Stomach (tissue), 9 donors: ENCODE data around the gene PLCXD1. TPM values are rescaled to one million over a fixed set of nuclear protein-coding genes. Genes with fewer than 3 reads are reported as not detected.
"Not testable (repeated sequence)": the region's sequence is repeated elsewhere in the genome, so short reads cannot be mapped to it uniquely, and the experiment has no call there.

Experiments used
- DNase-seq, 2 donors: peaks; one replicate each; pipeline versions ENCODE4 v3.0.0 to v3.0.0-alpha.2; 2013 to 2019
- H3K27ac ChIP-seq, 5 donors: fragments of 200-600 bp in 4 of 5; sonication (generic) in 4 of 5; one replicate each; pipeline ENCODE4 v1.5.1; 2013 to 2019; ENCODE audit warnings: mild to moderate bottlenecking in 1 of 5, moderate library complexity in 1 of 5
- H3K27me3 ChIP-seq, 3 donors: fragments of 200-600 bp; sonication (generic); one replicate each; pipeline ENCODE4 v1.5.1; 2017 to 2019; ENCODE audit warnings: mixed run types in 1 of 3
- H3K36me3 ChIP-seq, 4 donors: fragments of 200-600 bp; sonication (generic); 1 replicate in 3 of 4; 2 replicates in 1 of 4; pipeline ENCODE4 v1.5.1; 2016 to 2019
- H3K4me1 ChIP-seq, 4 donors: fragments of 200-600 bp; sonication (generic); one replicate each; pipeline ENCODE4 v1.5.1; 2016 to 2019
- H3K4me3 ChIP-seq, 4 donors: fragments of 200-600 bp; sonication (generic) in 3 of 4; one replicate each; pipeline ENCODE4 v1.5.1; 2016 to 2019; ENCODE audit warnings: mild to moderate bottlenecking in 1 of 4
- H3K9me3 ChIP-seq, 4 donors: fragments of 200-600 bp; sonication (generic); one replicate each; pipeline ENCODE4 v1.5.1; 2016 to 2019
- EP300 ChIP-seq: sonication (generic); formaldehyde crosslinking; IDR thresholded peaks from one replicate; pipeline ENCODE4 v1.6.1; 2017; ENCODE audit warnings: antibody characterized with exemption
- POLR2A ChIP-seq, 4 donors: fragments of 450-650 bp; IDR thresholded peaks; one replicate each; pipeline ENCODE4 v1.6.1; 2016; ENCODE audit warnings: antibody characterized with exemption in 4 of 4, control low read depth in 2 of 4, mild to moderate bottlenecking in 1 of 4, moderate library complexity in 1 of 4
- POLR2AphosphoS5 ChIP-seq, 3 donors: sonication (generic); formaldehyde crosslinking; IDR thresholded peaks; one replicate each; pipeline ENCODE4 v1.6.1; 2016; ENCODE audit warnings: antibody characterized with exemption in 3 of 3
- WGBS, 5 donors: extraction: QIAGEN DNeasy Blood & Tissue Kit in 3 of 5; methylation state at CpG; one replicate each; pipeline versions ENCODE4 v1.1.5 to v1.1.7; 2013 to 2018; 5-methylcytosine and 5-hydroxymethylcytosine counted together
- intact Hi-C: fragments of 100-400 bp; cut with DNase I; formaldehyde crosslinking; loops from one replicate; pipeline ENCODE4 v1.15.1; 2023; ENCODE audit warnings: low total_unique reads
- polyA plus RNA-seq, 3 donors: library from polyadenylated mRNA; stranded (reverse); fragments of 200-250 nt; gene quantifications; one replicate each; pipeline ENCODE4 v1.2.3, GENCODE V29; 2013
- total RNA-seq, 5 donors: library from RNA; depleted of rRNA; stranded (reverse); fragments of >200 nt; gene quantifications; one replicate each; pipeline versions ENCODE4 v1.1.0 to v1.2.3, GENCODE V29; 2014 to 2016
- TF ChIP-seq, protein P1 (sequence below), 7 experiments: fragments of 450-650 bp in 4 of 7; fragments of 200-600 bp in 3 of 7; sonication (generic) in 3 of 7; IDR thresholded peaks; one replicate each; pipeline ENCODE4 v1.5.1; 2016 to 2019; ENCODE audit warnings: antibody characterized with exemption in 7 of 7, control low read depth in 2 of 7, mild to moderate bottlenecking in 1 of 7
- donor health status: healthy with polysubstance abuse.
- donor health status: Bipolar disorder and iron deficiency.
- donor health status: healthy.

Gene PLCXD1
- total and polyA plus RNA-seq, 8 donors, result 8.4 to 114 (median 23.4) TPM

DNA sequence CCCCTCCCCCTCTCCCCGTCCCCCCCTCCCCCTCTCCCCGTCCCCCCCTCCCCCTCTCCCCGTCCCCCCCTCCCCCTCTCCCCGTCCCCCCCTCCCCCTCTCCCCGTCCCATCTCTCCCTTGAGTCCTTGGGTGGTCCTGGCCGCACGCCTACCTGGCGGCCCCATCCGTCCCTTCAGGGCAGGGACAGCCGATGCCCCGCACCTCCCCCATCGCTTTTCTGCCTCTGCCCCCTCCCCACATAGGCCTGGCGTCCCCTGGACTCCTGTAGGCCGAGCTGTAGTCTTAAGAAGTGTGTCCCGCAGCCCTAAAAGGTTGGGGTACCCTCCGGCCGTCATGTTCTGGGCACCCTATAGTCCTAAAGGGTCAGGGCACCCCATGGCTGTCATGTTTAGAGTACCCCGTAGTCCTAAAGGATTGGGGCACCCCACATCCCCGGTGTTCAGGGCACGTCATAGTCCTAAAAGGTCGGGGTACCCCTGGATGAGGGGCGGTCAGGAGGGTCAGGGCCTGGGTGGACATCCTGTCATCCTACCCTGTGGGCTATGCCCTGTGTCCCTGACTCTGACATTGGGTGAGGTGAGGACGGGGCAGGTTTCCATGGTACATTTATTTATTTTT is 48.2 kb downstream of the PLCXD1 start:
- no peak for TF ChIP-seq EP300
- no peak for TF ChIP-seq POLR2A (IDR thresholded peaks at IDR 0.05)
- no peak for TF ChIP-seq POLR2AphosphoS5 (IDR thresholded peaks at IDR 0.05)
- TF ChIP-seq, protein P1, sequence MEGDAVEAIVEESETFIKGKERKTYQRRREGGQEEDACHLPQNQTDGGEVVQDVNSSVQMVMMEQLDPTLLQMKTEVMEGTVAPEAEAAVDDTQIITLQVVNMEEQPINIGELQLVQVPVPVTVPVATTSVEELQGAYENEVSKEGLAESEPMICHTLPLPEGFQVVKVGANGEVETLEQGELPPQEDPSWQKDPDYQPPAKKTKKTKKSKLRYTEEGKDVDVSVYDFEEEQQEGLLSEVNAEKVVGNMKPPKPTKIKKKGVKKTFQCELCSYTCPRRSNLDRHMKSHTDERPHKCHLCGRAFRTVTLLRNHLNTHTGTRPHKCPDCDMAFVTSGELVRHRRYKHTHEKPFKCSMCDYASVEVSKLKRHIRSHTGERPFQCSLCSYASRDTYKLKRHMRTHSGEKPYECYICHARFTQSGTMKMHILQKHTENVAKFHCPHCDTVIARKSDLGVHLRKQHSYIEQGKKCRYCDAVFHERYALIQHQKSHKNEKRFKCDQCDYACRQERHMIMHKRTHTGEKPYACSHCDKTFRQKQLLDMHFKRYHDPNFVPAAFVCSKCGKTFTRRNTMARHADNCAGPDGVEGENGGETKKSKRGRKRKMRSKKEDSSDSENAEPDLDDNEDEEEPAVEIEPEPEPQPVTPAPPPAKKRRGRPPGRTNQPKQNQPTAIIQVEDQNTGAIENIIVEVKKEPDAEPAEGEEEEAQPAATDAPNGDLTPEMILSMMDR (IDR thresholded peaks at IDR 0.05), result no peak
- WGBS, 5 donors, result 86 to 94% (median 90%) methylated on average over 11 to 15 of the region's 23 CpGs
- H3K27me3 ChIP-seq, result peaks cover 0 to 56% (median 13%) of the 10 kb centered on the region in 3 donors
- intact Hi-C loops, result no loop called here
- H3K27ac ChIP-seq, result no peak overlapping the region
- peaks cover 0 to 17% (median 16%) of the 10 kb centered on the region in 4 donors for H3K36me3 ChIP-seq
- H3K9me3 ChIP-seq, result no peaks in the 10 kb centered on the region
- no peak for DNase-seq
- peaks cover 9 to 22% (median 13%) of the 10 kb centered on the region in 4 donors for H3K4me1 ChIP-seq
- no peak overlapping the region for H3K4me3 ChIP-seq

GRCh38 chrX:330141-330725 is 49.1 kb downstream of the PLCXD1 start:
- H3K9me3 ChIP-seq, DNase-seq, H3K27ac ChIP-seq, H3K4me3 ChIP-seq, intact Hi-C loops: not testable (repeated sequence)
- peaks cover 0 to 25% (median 18%) of the 10 kb centered on the region in 4 donors for H3K36me3 ChIP-seq
- peaks cover 0 to 47% (median 13%) of the 10 kb centered on the region in 3 donors for H3K27me3 ChIP-seq
- peaks cover 9 to 22% (median 13%) of the 10 kb centered on the region in 4 donors for H3K4me1 ChIP-seq
- 70 to 82% (median 73%) methylated on average over 25 to 29 of the region's 29 CpGs for WGBS, 5 donors

DNA sequence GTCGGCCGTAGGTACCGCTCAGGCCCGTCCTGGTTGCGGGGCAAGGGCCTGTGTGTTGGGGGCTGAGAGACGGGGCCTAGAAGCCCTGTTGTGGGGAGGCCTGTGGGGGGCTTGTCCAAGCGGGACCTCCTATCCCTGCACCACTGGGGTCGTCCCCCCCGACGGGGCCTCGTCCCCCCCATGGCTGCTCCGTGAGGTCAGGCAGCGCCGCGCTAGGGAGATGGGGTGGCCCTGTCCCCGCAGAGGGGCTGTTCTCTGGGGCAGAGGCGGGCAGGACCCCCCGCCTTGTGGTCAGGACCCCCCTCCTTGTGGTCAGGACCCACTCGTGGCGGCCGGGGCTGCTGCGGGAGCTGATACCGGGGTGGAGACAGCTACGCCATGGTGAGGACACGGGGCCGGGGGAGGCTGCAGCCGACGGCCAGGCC is 49.6 kb downstream of the PLCXD1 start:
- peaks cover 0 to 44% (median 13%) of the 10 kb centered on the region in 3 donors for H3K27me3 ChIP-seq
- H3K36me3 ChIP-seq, result peaks cover 0 to 30% (median 21%) of the 10 kb centered on the region in 4 donors
- no peak for DNase-seq
- peaks cover 9 to 19% (median 13%) of the 10 kb centered on the region in 4 donors for H3K4me1 ChIP-seq
- no peak for TF ChIP-seq POLR2A (IDR thresholded peaks at IDR 0.05)
- no peak for TF ChIP-seq POLR2AphosphoS5 (IDR thresholded peaks at IDR 0.05)
- no peak overlapping the region for H3K27ac ChIP-seq
- WGBS, 5 donors, result 20 to 74% (median 25%) methylated on average over 7 to 28 of the region's 28 CpGs; no CpG with 5 or more reads in 1 of the 5 donors
- intact Hi-C loops, result no loop called here
- H3K4me3 ChIP-seq, result peak overlapping the region; percentile 18 to 27 (median 26)
- no peaks in the 10 kb centered on the region for H3K9me3 ChIP-seq

GRCh38 chrX:331151-331824 is 50.1 kb downstream of the PLCXD1 start:
- Histone ChIP-seq H3K27ac (no peak overlapping the region), H3K4me1 (peaks cover 9 to 15% (median 13%) of the 10 kb centered on the region in 4 donors), H3K4me3 (peak overlapping the region; percentile 18 to 27 (median 26)), H3K36me3 (peaks cover 0 to 36% (median 26%) of the 10 kb centered on the region in 4 donors), H3K9me3 (no peaks in the 10 kb centered on the region), H3K27me3 (peaks cover 0 to 42% (median 13%) of the 10 kb centered on the region in 3 donors)
- no peak for TF ChIP-seq EP300
- no peak for TF ChIP-seq POLR2A (IDR thresholded peaks at IDR 0.05)
- TF ChIP-seq POLR2AphosphoS5 (IDR thresholded peaks at IDR 0.05), result no peak
- TF ChIP-seq, protein P1 (IDR thresholded peaks at IDR 0.05), result no peak
- intact Hi-C loops, result no loop called here
- peak in 1 of 2 donors; percentile 40 for DNase-seq
- WGBS, 5 donors, result 2 to 38% (median 8%) methylated on average over 9 to 51 of the region's 51 CpGs

DNA sequence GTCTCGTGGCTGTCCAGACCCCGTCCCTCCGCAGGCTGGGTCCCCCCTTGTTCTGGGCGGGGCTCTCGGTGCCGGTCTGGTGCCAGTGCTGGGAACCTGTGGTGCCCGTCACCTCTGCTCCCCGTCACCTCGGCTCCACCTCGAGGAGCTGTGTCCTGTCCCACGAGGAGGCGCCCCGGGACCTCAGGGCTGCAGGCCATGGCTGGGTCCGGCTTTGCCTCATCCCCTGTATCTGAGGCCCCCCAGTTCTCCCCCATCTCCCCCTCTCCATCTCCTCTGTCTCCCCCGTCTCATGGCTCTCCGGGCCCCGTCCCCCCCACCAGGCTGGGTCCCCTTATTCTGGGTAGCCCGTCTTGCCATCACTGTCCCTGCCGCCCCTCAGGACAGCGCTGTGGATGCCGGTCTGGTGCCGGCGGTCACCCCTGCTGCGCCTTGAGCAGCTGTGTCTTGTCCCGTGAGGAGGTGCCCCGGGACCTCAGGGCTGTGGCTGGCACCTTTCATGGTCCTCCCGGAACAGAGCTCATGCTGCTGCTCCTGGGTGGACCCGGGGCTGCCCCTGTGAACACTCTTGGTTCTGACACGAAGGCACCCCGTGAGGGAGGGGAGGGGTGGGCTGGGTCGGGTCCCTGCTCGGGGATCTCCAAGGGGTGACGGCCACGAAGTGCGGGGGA is 50.8 kb downstream of the PLCXD1 start:
- peaks cover 0 to 36% (median 13%) of the 10 kb centered on the region in 3 donors for H3K27me3 ChIP-seq
- H3K36me3 ChIP-seq, result peaks cover 0 to 42% (median 31%) of the 10 kb centered on the region in 4 donors
- TF ChIP-seq POLR2A (IDR thresholded peaks at IDR 0.05) (no peak), EP300 (no peak), POLR2AphosphoS5 (IDR thresholded peaks at IDR 0.05) (no peak)
- TF ChIP-seq, protein P1 (IDR thresholded peaks at IDR 0.05), result no peak
- 55 to 70% (median 56%) methylated on average over 28 to 35 of the region's 35 CpGs for WGBS, 5 donors
- H3K9me3 ChIP-seq, result no peaks in the 10 kb centered on the region
- H3K4me3 ChIP-seq, result peak overlapping the region in 2 of 4 donors; percentile 18 to 27
- no peak overlapping the region for H3K27ac ChIP-seq
- peaks cover 9 to 15% (median 13%) of the 10 kb centered on the region in 4 donors for H3K4me1 ChIP-seq
- intact Hi-C loops, result no loop called here
- DNase-seq, result no peak
